NCI-H446 treated with DMSO at 0.1 percent for 48 hours (cell line): ENCODE data around the gene PEX14.

Experiments used
- DNase-seq: peaks from one replicate; lab custom pipeline; 2025; lab: John Stamatoyannopoulos, UW

PEX14 gene

DNA sequence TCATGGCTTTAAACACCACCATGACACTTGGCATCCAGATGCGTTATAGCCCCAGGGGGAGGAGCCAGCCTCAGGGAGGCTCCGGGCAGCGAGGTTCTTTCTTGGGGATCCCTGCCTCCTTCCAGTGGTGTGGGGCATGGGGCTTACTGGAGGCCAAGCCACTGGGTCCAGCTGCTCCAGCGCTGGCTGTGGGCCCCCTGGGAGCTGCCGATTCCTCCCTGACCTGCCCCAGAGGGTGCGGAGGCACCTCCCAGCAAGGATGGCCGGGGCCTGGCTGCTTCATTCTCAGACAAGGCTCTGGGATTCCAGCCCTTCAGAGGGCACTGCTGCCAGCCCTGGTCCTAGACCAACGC is 159.3 kb downstream of the PEX14 start:
- no peak for DNase-seq

DNA sequence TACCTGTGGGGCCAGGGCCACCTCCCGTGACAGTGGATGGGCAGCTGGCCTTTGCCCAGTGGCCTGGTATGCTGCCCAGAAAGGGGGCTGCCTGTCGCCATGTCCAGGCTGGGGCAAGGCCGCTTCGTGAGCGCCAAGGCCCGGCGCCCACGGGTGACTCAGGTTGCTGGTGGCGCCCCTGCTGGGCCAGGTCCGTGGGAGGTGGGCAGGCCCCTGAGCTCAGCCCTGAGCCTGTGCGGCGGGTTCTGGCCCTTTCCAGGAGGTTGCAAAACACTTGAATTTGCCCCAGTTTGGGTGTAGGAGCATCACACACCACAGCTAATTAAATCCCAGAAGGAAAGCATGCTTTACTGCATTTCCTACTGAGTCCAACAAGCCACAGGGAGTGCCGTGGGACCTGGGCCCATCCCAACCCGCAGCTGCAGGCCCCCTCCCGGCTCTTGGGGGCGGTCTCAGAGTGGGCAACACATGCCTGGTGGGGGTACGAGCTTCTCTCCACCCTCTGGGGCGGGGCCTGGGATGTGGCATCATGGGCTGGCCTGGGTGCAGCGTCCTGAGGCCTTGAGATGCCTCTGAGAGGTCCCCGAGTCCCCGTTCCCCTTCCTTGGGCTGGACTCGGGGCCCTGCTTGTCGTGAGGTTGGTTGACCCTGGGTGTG is 159.8 kb downstream of the PEX14 start:
- no peak for DNase-seq

DNA sequence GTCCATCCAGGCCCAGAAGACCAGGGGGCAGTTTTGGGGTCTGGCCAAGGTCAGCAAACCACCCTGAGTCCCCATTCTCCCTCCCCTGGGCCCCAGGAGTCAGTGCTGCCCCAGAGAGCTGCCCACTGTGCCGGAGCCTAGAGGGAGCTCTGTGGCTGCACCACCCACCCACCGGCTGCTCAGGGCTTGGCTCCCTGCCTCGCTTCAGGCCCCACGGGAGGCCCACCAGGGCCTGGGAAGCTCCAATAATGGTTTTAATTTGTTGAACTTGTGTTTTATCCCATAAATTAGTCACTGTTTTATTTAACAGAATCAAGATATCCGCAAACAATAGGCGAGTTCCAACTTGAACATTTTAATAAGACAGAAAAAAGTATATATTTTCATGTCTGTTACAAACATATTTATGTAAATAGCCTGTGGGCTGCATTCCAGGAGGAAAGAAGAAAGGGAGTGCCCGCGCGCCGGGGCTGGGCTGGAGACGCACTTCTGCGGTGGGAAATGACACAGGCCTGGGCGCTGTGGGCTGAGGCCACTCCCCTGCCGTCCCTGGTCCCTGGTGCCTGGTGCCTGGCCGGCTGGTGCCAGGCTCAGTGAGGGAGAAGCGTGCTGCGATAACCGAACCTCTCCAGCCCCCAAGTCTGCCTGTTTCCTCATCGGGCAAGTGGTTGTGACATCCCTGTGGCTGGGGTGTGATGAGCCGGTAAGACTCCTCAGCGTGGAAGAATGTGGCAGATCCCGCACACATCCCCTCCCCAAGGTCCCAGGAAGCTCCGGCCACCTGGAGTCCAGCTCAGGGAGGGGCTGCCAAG is 160.5 kb downstream of the PEX14 start:
- DNase-seq, result no peak

DNA sequence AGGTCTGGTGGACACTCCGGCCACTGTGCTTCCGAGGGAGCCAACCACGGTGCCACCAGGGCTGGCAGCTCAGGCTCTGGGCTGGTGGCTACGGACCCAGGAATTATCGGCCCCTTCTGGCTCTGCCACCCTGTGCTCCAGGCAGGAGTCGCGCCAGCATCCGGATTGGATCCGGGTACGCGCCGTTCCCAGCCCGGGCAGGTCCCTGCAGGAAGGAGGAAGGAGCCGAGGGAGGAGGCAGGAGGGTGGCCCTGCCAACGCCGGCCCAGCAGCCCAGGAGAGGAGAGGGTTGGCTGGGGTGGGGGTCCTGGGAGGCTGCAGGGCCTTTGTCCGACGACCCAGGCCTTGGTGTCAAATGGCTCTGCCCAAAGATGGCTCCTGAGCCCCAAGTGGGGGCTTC is 161.2 kb downstream of the PEX14 start:
- no peak for DNase-seq

DNA sequence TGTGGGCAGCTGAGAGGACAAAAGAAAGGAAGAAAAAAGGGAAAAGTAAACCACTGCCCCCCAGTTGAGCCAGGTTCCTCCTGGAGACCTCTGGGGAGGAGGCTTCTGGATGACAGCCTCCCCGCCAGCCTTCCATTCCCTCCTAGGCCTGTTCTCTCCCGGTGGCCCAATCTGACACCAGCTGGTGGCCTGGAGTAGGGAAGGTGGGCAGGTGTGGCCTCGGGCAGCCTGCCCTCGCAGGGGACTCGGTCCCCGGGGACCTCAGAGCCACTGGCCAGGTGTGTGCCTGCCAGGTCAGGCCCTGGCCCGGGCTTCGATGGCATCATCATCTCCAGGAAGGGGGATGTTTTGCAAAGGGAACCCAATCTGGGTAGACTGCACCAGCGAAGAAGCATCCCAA is 162.7 kb downstream of the PEX14 start:
- no peak for DNase-seq

DNA sequence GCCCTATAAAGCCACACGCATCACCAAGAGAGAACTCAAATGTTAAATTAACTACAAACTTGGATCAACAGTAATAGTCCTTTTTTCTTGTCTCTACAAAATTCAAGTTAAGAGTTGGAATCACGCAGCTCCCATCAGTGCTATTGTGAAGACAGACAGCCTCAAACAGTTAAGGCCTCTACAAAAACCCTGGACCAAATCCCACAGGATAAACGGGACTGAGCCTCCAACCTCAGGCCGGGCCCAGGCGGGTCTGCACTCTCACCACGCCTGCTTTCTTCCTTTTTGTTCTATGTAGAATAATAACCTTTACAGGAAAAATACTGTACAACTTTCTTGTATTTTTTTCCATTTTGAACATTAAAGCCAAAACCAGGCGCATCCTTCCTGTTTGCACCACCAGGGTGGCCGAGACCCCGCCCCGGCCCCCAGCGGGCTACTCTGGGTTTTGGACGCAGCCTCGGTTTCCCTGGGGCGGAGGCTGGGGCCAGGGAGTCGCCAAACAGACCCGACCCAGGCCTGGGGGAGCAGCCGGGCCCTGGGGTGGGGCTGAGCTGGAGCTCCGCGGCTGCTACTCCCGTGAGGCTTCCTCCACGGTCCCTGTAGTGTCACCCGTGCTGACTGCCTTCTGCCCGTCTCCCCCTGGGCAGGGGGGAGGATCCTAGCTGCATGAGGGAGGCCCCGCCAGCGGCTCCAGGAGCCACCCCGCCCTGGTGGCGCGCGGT is 163.2 kb downstream of the PEX14 start:
- DNase-seq, result no peak

DNA sequence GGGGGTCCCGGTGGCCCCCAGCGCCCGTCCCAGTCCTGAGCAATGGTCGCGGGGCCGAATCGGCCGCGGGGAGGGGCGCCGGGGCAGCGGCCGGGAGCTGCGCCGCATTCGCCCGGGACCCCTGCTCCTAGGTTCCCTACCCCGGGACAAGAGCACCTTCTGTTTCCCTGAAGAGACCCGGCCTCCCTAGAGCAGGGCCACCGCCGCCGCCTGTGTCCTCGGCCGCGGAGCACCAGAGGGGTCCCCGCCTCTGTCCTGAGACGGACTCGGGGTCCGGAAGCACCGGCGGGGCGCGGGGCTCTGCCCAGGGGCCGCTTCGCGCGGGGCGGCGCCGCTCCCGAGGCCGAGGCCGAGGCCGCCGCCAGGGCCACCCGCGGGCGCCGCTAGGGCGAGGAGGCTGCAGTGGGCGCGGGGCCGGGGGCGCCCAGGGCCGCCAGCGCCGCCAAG is 163.8 kb downstream of the PEX14 start:
- no peak for DNase-seq

DNA sequence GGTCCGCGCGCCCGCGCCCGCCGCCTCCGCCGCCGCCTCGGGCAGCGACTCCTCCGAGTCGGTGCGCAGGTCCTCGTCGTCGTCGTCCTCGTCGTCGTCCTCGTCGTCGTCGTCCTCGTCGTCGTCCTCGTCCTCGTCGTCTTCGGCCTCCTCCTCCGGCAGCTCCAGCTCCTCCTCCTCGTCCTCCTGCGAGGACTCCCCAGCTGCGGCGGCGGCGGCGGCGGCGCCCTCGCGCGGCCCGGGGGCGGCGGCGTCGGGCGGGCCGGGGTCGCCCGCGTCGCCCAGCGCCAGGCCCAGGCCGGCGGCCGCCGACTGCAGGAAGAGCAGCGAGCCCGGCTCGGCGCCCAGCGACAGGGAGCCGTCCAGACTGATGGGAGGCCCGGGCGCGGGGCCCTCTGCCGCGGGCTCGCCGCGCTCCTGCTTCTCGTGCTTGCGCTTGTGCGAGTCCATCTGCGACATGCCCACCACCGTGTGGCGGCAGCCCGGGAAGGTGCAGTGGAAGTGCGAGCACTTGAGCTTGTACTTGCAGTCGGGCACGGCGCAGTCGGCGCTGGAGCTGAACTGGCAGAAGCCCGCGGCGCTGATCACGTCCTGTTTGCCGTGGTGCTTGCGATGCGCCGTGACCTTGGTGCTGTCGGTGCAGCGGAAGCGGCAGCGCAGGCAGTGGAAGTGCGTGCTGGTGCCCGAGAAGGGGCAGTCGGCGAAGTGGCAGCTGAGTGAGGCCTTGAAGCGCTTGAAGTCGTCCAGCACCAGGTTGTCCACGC is 164.4 kb downstream of the PEX14 start:
- no peak for DNase-seq

DNA sequence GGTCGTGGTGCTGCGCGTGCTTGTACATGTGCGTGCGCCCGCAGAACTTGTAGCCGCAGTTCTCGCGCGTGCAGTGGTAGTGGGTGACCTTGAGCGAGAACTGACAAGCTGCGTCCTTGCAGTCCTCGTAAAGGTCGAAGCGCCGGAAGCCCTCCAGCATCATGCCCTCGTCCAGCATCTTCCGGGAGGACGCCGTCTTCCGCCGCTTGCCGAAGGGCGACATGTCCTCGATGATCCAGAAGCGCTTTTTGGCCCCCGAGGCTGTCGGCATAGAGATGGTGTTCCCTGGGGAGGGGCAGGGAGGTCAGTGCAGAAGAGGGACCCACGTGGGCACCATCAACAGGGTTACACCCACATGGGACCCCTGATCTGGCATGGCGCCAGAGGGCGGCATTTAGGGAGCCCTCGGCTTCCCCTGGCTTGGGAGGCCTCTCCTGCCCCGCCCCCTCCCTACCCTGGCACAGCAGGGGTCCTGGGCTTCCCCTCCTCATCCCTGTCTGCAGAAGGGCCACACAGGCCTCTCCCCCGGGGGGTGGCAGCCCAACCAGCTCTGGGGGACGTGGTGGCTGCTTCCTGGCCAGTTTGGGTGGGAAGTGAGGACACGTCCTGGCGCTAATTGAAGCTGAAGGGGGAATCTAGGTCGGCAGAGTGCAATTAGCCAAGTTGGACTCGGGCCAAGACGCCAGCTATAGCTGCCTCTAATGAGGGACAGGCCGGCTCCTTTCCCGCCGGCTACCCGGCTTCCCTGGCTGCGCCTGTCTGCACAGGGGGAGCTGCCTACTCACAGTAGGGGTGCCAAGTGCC is 165.2 kb downstream of the PEX14 start:
- peak; percentile 63 for DNase-seq

DNA sequence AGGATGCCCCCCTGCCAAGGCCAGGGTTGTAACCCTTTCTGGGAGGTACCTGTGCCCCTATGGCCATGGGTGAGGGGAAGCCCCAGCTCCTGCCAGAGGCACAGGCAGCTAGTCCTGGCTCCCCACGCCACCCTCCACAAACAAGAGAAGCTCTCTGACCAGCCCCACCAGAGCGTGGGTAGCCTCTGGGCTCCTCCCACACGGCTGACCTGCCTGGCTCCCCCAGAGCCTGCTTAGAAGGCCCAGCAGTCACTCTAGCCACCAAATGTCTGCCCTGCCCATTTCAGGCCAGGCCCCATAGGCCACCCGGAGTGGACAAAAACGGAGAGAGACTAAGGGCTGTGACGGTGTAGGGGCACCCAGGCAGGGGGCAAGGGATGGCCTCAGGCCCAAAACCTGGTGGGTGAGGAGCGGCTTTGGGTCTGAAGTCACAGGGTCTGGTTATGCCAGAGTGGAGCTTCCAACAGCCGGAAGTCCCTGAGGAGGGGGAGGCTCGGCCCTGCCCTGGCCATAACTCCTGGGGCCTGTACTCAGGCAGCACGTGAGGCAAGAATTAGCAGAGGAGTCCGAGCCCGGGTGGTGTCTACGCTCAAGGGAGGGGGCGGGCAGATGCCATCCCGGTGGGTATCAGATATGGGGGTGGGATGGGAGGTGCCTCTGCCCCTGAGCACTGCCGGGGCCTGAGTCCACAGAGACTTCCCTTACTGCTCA is 166.2 kb downstream of the PEX14 start:
- no peak for DNase-seq

DNA sequence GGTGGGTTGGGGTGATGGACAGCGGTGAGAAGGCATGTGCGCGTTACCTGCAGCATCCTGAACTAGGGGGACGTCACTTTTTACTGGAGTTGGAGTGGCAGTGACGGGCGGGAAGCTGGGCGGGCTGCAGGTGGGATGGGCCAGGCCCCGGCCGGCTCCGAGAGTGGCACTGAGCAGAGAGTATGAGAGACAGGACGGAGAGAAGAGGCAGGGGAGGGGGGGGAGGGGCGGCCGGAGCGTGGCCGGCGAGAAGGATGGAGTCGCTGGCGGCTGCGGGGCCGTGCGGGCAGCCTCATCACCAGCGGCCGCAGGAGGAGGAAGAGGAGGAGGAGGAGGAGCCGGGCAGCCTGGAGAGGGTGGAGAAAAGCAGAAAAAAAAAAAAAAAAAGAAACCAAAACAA is 167.2 kb downstream of the PEX14 start:
- no peak for DNase-seq

DNA sequence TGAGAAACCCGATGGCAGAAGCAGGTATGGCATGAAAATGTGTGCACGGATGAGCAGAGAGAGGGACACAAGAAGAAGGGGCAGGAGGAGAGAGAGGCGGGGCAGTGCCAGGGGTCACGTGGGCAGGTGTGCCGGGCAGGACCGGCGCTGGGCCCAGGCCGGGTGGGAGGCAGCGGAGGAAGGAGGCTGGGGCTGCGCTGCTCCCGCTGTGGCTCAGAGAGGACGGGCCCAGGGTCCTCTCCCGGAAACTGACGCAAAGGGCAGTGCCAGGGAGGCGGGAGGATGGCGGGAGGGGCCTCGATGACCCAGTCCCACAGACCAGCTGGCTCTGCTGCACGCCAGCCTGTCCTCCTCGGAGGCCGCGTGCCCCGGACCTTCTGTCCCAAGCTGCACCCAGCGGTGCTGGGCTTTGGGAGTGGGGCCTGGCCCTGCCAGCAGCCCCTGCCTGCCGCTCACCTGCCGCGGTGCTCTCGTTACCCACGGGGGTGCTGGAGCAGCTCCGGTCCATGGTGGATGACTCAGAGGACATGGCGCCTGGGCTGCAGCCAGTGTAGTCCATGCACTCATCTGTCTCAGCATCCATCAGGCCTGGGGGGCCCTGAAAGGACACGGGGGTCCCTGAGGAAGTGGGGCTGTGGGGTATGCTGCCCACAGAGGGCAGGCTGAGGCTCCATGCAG is 167.8 kb downstream of the PEX14 start:
- DNase-seq, result no peak

DNA sequence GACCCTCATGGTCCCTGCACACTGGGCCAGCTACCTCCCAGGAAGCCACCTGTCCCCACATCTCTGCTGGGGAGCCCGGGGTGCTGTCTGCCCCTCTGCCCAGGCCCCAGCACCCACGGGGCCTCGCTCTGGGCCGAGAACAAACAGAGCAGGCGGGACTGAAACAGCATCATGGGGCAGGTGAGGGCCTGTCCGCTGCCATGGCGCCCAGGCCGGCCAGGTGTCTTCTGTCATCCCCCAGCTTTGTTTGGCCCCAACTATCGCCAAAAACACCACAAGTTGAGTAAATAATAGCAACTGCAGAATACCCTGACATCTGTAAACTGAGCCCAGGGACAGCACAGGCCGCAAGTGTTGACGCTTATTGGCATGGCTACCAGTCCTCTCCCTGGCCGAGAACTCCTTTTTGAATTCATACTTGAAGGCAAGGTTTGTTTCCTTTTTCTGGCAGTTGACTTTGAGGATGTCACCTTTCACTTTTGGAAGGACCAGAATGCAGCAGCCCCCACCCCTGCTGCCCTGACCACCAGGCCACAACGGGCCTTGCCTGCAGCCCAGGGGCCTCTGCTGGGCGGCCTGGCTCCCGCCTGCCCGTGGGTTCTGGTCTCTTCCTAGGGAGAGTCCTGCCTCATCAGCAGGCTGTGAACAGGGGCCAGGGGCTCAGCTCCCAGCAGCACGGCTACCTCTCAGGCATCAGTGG is 169.0 kb downstream of the PEX14 start:
- DNase-seq, result no peak

DNA sequence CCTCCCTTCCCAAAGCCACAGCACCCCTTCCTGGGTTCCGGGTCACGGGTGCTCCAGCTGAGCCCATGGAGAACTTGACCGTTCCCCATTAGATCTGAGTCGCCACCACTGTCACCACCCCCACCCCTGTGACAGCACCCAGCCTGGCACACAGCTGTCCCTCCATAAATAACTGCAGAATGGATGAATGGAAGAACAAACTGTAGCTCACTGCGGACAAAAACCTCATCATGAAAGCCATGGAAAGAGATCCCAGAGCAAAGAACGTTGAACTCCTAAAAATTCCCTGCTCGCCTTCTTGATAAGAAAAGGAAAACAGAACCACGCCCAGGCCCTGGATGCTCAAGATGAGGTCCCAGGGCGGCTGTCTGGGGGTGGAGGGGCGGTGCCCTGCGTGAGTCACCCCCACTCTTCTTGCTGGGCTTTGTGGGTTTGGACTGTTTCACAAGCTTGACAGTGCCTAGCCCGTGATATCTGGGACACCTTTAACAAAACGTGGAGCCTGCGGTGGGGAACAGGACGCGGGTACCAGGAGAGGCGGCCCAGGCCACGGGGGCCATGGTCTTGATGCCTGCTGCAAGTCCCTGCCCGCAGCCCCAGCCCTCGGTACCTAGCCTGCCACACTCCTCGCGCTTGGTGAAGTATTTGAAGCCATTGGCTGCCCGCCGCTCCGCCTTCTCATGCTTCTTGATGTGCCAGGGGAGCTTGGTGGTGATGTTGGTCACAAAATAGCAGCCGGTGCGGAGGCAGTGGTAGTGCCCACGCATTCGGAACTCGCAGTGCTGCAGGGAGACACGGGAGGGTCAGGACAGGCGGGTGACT is 169.8 kb downstream of the PEX14 start:
- no peak for DNase-seq

DNA sequence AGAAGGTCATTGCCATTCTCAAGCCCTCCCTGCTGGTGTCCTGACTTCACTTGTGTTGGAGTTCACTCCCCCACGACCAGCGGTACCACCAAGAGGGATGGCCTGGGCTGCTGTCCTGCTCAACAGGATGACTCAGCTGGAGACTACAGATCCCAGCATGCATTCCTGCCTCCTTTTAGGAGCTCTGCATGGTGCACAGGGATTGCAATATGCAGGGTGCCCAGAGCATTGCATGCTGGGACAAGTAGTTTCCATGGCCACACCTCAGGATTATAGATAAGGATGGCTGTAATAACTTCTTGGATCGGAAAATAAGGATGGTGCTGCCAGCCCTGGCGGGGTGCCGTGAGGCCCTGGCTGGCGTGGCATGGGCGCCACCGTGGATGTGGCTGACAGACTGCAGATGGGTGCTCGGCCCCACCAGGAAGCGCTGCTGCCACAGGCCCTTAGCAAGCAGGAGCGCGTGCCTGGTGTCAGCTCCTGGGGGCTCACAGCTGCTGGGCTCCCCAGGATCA is 171.7 kb downstream of the PEX14 start:
- no peak for DNase-seq

DNA sequence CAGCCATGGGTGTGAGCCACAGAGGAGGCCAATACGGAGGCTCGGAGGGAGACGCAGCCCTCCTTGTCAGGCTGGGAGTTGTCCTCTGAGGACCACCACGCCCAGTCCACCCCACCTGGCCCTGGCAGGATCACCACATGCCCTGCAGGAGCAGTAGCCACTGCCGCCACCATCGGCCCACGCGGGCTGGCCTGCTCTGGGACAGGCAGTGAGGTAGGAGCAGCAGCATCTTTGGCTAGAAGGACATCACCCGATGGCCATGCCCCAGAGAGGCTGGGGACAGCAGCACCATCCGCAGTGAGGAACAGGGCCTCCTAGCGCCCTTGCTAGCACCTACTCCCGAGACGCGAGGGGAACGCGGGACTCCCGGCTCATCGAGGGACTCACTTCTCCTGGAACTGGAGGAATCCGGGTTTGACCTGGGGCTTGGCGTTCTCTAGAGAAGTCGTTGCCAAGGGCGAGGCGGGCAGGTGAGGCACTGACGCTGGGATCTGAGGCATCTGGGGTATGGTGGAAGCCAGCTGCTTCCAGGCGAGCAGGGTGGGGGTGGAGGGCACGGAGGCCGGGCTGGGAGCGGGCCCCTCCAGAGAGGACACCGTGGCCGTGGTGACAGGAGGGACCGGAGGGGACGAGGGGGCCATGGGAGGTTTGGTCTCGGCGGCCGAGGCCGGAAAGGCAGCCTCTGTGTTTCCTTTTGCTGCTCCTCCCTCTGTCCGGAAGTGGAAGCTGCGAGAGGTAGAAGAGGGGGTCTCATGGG is 172.8 kb downstream of the PEX14 start:
- DNase-seq, result no peak

DNA sequence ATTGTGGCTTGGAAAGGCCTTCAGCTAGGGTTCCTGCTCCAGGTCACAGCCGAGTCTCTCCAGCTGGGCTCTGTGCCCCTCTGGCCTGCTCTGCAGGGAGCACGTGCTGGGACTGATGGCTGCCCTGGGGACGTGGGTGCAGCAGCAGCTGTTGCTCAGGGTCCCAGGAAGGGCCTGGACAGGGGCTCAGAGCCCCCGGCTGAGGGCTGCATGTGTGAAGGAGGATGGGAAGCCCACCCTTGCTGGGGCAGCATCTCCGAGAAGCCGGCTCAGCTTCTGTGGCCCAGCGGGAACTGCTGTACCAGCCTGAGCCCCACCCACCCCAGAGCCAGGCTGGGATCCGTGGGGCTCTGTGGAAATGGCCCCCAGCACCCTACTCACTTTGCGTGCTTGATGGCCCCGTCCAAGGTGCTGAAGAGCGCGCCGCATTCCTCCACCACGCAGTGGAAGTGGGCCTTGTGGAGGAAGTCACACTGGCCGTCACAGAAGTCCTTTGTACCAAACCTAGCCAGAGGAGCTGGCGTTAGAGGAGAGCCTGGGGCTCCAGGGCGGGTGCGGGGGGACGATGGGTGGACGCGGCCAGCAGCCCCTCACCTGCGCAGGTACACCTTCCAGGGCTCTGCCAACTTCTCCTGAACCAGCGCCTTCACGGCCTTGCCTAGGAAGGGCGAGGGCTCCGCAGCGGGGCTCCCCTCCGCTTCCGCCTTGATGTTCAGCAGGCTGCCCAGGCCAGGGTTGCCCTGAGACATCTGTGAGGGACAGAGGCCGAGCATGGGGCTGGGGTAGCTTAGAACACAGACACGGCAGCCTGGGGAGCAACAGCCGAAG is 174.2 kb downstream of the PEX14 start:
- DNase-seq, result no peak
